Upper lobe of right lung (tissue), 1 donor: Measurements from ENCODE around the gene HNRNPA2B1. TPM values are rescaled to one million over a fixed set of nuclear protein-coding genes. Genes with fewer than 3 reads are reported as not detected.
A peak's percentile ranks its signal among the peaks of the same experiment; 100 is the strongest.

Experiments
- ATAC-seq: fragments of 200-7000 bp; cut with Tn5 transposase; one replicate; pipeline ENCODE4 v1.9.1; 2020; ENCODE audit warnings: mild to moderate bottlenecking, moderate library complexity
- DNase-seq: peaks from one replicate; pipeline ENCODE4 v3.0.0-alpha.2; 2020
- H3K27ac ChIP-seq: fragments of 200-600 bp; one replicate; pipeline ENCODE4 v1.8.0; 2022
- H3K27me3 ChIP-seq: fragments of 200-600 bp; one replicate; pipeline ENCODE4 v1.8.0; 2022; ENCODE audit warnings: mild to moderate bottlenecking
- H3K36me3 ChIP-seq: fragments of 200-600 bp; one replicate; pipeline ENCODE4 v1.8.0; 2022
- H3K4me1 ChIP-seq: fragments of 200-600 bp; one replicate; pipeline ENCODE4 v1.8.0; 2022
- H3K4me3 ChIP-seq: fragments of 200-600 bp; one replicate; pipeline ENCODE4 v1.8.0; 2022; ENCODE audit warnings: mild to moderate bottlenecking
- H3K9me3 ChIP-seq: fragments of 200-600 bp; one replicate; pipeline ENCODE4 v1.8.0; 2022
- CTCF ChIP-seq: fragments of 200-600 bp; IDR thresholded peaks from one replicate; pipeline ENCODE4 v1.8.0; 2022; ENCODE audit warnings: antibody characterized with exemption
- intact Hi-C: fragments of 100-400 bp; cut with DNase I; formaldehyde crosslinking; loops from one replicate; pipeline ENCODE4 v1.11.0; 2022
- total RNA-seq: library from RNA; stranded (reverse); fragmentation: NEBNext Ultra II Directional; extraction: Animal tissue kit (Norgen Biotek cat#: 25700); gene quantifications from one replicate; pipeline ENCODE4 v1.2.1, GENCODE V29; 2021
- donor health status: DM: no; HTN: yes; CAD: no; lungs with severe emphysema.

Gene HNRNPA2B1
- total RNA-seq, 1 donor from 2014 or later, result 343 TPM

GRCh38 chr7:26201247-26202018, 887 bp upstream of the HNRNPA2B1 start, which contains the start of gene CBX3:
CBX3 (plus strand) TSS chr7:26201745; CDS start chr7:26202999, 1,254 bp downstream.
- intact Hi-C loops, result no loop called here
- ATAC-seq (peak; percentile 85), DNase-seq (peak; percentile 94)
- Histone ChIP-seq H3K36me3 (peaks cover 35% of the 10 kb centered on the region), H3K27ac (peak within 1 kb of the TSS; percentile 99), H3K4me3 (peak within 1 kb of the TSS; percentile 89), H3K27me3 (no peaks in the 10 kb centered on the region), H3K9me3 (no peaks in the 10 kb centered on the region), H3K4me1 (peaks cover 38% of the 10 kb centered on the region)
- TF ChIP-seq CTCF, result no peak

- peaks cover 41% of the 10 kb centered on the region for H3K36me3 ChIP-seq
- DNase-seq, result peak; percentile 87
- peak overlapping the region; percentile 99 for H3K27ac ChIP-seq
- H3K9me3 ChIP-seq, result no peaks in the 10 kb centered on the region
- peak; percentile 31 for ATAC-seq
- no peaks in the 10 kb centered on the region for H3K27me3 ChIP-seq
- H3K4me1 ChIP-seq, result peaks cover 52% of the 10 kb centered on the region
- intact Hi-C loops, result no loop called here
- H3K4me3 ChIP-seq, result peak overlapping the region; percentile 89
- no peak for TF ChIP-seq CTCF
These were observed 505 bp downstream of the HNRNPA2B1 start for GRCh38 chr7:26200038-26200443.

GRCh38 chr7:26199301-26200037, 1.1 kb downstream of the HNRNPA2B1 start:
- intact Hi-C loops, result no loop called here
- no peaks in the 10 kb centered on the region for H3K9me3 ChIP-seq
- H3K4me3 ChIP-seq, result peak overlapping the region; percentile 89
- peak; percentile 82 for DNase-seq
- peak; percentile 12 for ATAC-seq
- peak overlapping the region; percentile 99 for H3K27ac ChIP-seq
- H3K27me3 ChIP-seq, result no peaks in the 10 kb centered on the region
- no peak for TF ChIP-seq CTCF
- peaks cover 47% of the 10 kb centered on the region for H3K36me3 ChIP-seq
- H3K4me1 ChIP-seq, result peaks cover 51% of the 10 kb centered on the region

- H3K27ac ChIP-seq, result peak overlapping the region; percentile 28
These were observed 1.8 kb downstream of the HNRNPA2B1 start for GRCh38 chr7:26198781-26199169.

More at GRCh38 chr7:26198781-26199169, 1.8 kb downstream of the HNRNPA2B1 start:
- DNase-seq, result no peak
- H3K27me3 ChIP-seq, result no peaks in the 10 kb centered on the region
- intact Hi-C loops, result no loop called here
- peaks cover 54% of the 10 kb centered on the region for H3K36me3 ChIP-seq
- no peak for ATAC-seq
- peak overlapping the region; percentile 89 for H3K4me3 ChIP-seq
- no peak for TF ChIP-seq CTCF
- H3K9me3 ChIP-seq, result no peaks in the 10 kb centered on the region
- H3K4me1 ChIP-seq, result peaks cover 51% of the 10 kb centered on the region
